Pulmonary artery endothelial cell (primary cell): Measurements from ENCODE around the gene SLC22A1. TPM values are rescaled to one million over a fixed set of nuclear protein-coding genes. Genes with fewer than 3 reads are reported as not detected.
"Not testable (repeated sequence)": the region's sequence is repeated elsewhere in the genome, so short reads cannot be mapped to it uniquely, and the experiment has no call there.

Source experiments
- DNase-seq: peaks from one replicate; pipeline ENCODE4 v3.0.0-alpha.2; 2011; ENCODE audit warnings: low read depth, low spot score
- total RNA-seq: library from RNA; depleted of rRNA; stranded (reverse); fragments of >200 nt; gene quantifications from 2 replicates; pipeline ENCODE4 v1.2.3, GENCODE V29; 2014

The SLC22A1 gene
- total RNA-seq: 0.07 TPM in 1 of 2 replicates, not detected in the other

DNA sequence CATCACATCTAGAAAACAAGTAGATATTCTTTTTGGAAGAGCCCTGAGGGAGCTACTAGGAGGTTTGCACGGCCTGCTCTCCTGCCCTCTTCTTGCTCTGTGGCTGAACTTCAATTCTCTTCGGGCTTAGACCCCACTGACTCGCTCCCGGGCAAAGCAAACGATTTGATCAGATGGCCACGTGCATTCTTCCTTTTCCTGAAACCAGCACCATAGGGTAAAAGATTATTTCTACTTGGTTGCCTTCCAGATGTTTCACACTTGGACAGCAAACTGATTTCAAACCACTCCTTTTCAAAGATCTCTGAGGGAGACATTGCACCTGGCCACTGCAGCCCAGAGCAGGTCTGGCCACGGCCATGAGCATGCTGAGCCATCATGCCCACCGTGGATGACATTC, at the start of gene SLC22A1:
Gene SLC22A1 (plus strand): TSS at position 258 of the 400 bp plus-strand sequence. CDS start 121 bp downstream, at position 379.
- DNase-seq: no peak

DNA sequence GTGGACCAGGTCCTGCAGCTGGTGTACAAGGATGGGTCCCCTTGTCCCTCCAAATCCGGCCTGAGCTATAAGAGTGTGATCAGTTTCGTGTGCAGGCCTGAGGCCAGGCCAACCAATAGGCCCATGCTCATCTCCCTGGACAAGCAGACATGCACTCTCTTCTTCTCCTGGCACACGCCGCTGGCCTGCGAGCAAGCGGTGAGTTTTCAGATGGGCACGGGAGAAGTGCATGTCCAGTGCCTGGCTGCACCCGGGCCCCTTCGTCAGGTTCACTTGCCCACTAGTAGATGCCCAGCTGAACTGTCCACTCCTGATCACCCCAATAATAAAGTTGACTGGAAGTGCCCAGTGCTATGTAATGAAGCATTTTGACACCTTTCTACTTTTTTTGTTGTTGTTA, 48.3 kb upstream of the SLC22A1 start:
- DNase-seq: no peak

DNA sequence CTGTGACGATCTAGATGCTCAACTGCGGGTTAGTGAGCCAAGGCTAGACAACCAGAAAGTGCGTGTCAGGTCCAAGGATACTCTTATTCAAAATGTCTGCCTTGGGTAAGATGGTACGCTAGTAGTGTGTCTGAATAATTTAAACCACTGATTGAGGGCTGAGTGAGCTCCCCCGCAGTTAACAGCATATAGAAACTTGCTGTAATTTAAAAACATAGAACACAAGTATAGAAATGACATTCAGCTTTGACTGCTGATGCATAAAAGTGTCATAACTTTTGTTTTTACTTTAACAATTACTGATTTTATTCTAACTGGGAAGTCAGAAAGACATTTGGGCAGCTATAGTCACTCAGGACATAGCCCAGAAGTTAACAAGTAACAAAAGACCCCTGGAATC, 45.6 kb upstream of the SLC22A1 start:
- DNase-seq: no peak

DNA sequence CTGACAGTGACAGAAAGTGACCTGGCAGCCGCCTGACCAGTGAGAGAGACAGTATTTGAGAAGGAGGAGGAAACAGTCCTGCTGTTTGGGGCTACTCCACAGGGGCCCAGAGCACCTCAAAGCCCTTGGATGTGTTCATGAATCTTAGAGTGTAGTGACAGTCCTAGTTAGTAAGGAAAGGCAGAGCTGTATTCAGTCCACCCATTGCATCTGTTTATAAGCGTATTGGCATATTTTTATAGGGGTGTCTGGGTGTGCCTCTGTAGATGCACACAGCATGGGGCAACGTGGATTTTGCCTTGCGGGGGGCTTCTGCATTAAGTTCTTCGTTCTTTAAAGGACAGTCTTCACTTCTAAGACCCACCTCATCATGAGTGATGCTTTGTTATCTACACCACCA, 44.6 kb upstream of the SLC22A1 start:
- DNase-seq: no peak

DNA sequence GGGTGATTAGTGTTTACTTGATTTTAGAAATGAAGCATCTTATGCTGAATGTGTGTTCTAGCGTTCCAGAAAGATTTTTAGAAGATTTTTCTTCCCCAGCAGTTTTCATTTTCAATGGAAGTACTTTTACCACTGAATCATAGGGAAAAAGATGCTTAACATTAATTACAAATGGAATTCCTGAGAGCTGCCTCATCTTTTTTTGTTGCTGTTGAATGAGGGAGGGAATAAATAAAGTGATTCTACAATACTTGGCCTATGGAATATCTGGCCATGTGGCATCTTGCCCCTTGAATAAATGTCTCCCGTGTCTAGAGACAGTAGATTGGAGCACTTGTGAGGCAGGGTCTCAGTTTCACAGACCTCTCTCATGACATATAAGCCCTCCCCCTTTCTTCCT, 44.1 kb upstream of the SLC22A1 start:
- no peak for DNase-seq

DNA sequence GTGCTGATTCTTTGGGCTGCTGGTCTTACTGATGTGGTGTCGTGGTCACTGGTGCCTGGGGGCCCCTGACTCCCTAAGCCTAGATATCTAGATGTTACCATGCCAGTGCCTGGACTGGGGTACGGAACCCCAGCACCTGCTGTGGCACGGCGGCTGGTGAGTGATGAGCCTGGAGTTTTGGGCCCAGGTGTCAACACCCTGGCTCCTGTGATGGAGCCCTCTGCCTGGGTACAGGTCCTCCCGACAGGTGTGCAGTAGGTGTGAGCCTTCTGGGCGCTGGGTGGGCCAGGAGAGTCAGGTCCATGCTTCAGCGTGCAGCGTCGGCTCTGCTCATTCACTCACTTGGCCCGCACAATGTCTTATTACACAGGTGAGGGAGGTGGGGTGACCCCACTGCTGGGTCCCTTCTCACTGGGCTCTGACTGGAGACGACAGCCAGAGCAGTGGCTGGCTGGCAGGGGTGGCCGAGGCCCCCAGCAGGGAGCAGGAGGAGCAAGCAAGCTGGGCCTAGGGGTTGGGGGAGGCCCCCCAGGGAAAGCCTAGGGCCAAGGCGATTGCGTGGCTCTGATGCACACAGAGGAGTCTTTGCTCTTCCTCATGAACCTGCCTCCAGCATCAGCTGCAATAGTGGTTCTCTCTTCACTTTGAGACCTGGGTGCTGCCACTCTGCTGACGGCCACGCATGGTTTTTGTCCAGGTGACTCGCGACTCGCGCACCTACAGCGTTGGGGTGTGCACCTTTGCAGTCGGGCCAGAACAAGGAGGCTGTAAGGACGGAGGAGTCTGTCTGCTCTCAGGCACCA, 42.5 kb upstream of the SLC22A1 start:
- no peak for DNase-seq

DNA sequence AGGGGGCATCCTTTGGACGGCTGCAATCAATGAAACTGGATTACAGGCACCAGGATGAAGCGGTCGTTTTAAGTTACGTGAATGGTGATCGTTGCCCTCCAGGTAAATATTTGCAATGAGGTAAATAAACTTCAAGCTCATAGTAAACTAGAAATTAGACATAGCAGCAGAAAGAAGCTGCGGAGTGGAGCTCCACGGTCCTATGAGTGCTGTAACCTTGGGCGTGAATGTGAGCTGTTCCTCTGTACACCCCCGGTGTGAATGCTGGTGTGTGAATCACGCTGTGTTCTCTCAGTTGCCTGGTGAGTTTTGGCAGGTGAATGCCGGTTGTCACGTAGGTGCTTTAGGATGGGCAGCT, 42.0 kb upstream of the SLC22A1 start:
- DNase-seq: no peak

DNA sequence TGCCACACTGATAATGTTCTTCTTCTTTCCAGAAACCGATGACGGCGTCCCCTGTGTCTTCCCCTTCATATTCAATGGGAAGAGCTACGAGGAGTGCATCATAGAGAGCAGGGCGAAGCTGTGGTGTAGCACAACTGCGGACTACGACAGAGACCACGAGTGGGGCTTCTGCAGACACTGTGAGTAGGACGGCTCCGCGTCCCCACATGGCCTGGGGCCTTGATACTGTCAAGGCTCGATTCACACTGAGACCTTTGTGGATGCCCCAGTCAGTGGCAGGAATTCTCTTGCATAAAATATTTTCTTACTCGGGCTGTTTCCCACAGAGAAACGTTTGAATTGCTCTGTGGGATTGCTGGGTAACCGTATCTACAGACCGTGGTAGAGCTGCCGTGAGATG, 41.5 kb upstream of the SLC22A1 start:
- DNase-seq: no peak

DNA sequence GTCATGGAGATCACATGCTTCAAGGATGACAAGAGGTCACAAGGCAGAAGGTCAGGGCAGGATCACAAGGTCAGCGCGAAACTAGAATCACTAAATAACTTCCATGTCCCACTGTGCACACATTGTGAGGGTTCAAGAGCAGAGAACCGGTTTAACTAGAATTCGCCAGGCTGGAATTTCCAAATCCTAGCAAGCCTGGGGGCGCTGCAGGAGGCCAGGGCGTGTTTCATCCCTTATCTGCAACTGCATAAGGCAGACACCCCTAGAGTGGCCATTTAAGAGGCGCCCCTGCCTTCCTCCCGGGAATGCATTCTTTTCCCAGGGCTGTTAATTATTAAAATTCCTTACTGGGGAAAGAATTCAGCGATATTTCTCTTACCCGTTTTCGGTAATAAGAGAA, 40.2 kb upstream of the SLC22A1 start:
- DNase-seq: no peak

DNA sequence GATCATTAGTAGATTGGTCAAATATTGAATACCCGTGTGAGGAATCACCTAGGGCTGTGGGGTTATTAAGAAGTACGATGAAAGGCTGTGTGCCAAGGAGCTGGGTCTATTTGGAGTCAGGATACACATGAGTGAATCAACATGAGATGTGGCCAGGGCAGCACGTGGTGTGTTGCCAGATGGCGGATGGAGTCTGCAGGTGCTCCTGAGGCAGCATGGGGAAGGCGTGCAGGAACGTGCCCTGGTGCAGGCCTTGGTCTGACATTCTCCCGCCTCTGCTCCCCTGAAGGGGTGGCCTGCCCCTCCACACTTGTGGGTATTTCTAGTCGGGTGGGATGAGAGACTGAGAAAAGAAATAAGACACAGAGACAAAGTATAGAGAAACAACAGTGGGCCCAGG, 39.0 kb upstream of the SLC22A1 start:
- DNase-seq: no peak

DNA sequence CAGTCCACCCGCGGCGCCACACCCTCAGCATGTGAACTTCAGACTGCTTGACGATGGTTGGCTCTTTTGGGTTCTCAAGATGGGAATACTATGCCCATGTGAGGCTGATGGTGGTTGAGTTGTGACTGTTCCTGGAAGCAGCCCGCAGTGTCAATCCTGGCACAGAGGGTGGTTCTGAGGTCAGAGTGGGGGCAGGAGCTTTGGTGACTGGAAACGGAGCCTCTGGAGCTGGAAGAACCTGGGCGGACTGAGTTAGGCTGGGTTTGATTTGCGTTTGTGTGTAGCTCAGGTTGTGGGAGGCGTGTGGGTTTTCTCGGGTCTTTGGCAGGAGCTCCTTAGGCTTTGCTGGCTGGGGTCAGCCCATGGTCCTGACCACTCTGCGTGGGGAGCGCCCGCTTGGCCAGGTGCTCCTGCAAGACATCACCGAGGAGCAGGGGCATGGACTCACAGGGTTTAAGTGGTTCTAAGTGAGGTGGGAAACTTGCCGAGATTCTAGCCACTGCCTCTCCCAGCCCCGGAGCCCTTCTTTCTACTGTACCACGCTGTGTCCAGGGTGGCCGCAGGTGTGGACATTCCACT, 37.3 kb upstream of the SLC22A1 start:
- no peak for DNase-seq

DNA sequence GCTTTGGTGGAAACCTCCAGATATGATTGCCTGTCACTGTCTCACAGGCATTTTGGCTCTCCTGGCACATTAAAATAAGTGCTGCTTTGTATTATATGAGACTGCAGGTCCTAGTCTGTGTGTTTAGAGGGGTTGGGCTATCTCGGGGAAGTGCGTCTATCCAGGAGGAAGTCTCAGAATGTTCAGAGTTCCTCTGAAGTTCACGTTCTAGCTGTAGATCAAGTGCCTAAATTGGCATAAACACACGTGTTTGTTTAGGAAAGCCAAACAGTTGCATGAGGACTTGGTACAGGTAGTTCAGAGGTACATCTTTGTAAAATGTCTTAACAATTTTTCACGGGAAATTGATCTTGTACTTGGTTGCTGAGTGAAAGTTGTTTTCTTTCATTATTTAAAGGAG, 36.4 kb upstream of the SLC22A1 start:
- DNase-seq: no peak

DNA sequence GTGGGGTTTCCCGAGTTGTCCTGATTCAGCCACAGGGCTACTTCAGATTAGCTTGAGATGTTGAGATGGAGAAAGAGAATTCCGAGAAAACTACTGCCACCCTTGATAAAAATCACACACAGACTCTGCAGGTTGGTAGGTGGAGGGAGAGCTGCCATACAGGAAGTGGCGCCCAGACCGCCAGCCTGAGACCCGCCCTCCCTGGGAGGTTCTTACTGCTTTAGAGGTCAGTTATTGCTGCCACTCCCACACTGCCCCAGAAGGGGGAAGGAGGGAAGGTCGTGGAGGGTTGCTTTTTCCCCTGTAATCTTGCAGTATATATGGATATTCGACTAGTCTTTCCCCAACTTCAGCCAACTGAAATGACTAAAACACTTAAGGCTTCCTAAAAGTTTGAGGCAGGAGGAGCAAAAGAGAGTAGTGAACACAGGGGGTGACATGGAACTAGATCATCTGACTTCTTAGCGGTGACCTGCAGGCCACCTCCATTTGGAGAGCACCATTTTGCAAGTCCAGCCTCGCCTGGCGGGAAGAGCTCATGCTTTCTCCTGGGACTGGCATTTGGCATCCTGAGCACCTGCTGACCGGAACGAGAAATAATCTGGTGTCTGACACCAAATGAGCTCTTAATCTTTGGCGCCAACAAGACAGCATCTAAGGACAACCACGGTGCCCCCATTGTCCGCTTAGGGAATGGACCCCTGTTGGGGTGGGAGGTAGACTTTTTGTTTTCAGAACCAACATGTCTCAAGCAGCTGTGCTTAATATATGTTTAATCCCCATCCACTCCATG, 35.7 kb upstream of the SLC22A1 start:
- DNase-seq: no peak

DNA sequence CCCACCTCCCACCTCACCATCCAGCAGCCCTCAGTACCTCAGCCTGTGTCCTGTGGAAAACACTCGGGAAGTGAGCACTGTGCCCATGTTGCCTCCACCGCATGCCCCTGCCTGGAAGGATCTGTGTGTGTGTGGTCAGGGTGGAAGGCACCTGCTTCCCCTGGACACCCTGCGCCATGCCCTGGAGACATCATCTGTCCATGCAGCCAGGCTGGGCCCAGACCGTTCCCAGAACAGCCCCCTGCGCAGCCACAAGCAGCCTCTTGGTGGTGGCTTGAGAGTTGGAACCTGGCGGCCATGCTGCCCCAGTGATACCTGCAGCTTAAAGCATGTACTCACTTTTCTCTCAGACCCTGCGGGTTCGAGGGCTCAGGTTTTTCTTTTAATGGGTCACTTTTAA, 34.9 kb upstream of the SLC22A1 start:
- no peak for DNase-seq

DNA sequence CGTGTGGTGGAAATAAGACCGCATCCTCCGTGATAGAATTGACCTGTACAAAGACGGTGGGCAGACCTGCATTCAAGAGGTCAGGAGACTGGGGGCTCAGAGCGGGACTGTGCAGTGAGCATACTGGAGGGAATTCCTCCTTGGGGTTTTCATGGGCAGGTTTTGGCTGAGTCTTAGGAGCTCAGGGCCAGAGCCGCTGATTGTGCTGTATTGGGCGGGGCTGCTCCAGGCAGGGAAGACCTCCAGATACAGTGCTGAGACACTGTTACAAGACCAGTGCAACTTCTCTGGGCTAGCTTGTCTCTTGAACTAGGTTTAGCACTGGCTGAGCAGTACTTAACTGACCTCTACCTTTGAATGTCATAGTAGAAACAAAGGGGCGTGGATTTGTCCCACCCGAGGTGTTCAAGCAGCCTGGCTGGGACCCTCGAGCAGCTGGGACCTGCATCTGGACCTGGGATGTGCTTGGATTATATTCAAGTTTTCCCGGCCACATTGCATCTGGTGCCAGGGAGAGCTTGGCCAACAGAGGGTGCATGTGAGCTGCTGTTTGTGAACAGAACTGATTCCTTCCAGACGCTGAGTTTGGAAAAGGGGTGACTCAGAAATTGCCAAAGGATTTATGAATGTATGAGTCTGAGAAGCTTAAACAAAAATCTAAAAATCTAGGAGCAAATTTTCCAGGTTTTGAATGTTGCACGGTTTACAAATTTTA, 33.4 kb upstream of the SLC22A1 start:
- peak; percentile 10 for DNase-seq

DNA sequence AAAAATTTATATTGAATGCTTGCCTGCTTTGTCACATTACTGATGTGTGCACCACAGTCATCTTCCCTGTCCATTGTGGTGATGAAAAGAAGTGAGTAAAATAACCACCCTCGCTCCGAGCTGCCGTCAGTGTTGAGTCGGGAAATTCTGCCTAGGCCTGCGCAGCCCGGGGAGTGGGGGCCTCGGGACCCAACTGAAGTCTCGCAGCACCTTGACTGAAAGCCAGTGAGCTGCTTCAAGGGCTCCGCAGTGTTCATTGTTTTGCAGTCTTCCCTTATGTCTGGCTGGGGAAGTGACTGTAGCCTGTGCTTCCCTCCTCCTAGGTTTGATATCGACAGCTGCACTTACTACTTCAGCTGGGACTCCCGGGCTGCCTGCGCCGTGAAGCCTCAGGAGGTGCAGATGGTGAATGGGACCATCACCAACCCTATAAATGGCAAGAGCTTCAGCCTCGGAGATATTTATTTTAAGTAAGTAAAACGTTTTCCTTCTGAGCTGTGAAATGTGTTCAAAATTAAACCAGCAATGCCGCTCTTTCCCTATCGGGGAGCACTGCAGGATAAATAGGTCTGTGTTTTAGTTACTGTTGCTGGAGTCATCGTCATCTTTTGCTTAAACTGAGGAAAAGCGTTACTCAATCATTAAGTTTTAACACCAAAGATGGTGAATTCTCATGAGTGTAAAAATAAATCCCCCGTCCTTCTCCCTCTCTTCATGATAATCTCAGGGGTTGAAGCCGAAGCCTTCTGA, 32.7 kb upstream of the SLC22A1 start:
- no peak for DNase-seq

DNA sequence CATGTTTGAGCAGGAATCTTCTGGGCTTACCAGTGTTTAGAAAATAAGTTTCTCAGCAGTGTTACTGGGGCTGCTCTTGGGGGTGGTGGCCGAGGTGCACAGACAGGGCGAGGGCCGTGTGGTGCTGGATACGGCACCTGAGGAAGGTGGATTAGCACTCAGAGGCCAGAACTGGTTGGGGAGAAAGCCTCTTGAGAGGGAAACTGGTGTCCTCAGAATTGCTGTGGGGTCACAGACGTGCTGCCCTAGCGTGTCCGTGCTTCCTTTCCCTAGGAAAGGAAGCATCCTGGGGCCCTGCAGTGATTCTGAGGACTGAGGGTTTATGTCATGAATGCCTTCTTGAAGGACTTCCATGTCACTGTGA, 32.1 kb upstream of the SLC22A1 start:
- no peak for DNase-seq

DNA sequence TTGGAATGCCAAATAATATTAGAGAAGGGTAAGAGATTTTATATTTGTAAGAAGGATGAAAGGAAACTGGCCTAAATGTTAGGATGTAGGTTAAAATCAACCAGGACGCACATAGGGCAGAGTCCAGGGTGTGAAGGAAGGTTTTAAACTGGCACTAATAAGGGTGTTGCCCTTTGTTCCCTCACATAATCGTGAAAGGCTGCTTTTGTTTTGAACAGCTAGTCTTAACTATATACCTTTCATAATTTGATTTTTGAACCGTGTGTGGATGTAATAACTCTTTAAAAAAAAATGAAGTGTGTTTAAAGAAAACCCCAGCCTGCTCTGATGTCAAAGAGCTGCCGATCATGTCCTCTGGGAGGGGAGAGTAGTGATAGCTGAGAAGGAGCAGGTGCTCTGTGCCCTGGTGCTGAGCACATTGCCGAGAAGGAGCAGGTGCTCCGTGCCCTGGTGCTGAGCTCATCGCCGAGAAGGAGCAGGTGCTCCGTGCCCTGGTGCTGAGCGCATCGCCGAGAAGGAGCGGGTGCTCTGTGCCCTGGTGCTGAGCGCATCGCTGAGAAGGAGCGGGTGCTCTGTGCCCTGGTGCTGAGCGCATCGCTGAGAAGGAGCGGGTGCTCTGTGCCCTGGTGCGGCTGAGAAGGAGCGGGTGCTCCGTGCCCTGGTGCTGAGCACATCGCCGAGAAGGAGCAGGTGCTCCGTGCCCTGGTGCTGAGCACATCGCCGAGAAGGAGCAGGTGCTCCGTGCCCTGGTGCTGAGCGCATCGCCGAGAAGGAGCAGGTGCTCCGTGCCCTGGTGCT, 31.0 kb upstream of the SLC22A1 start:
- DNase-seq: not testable (repeated sequence)

DNA sequence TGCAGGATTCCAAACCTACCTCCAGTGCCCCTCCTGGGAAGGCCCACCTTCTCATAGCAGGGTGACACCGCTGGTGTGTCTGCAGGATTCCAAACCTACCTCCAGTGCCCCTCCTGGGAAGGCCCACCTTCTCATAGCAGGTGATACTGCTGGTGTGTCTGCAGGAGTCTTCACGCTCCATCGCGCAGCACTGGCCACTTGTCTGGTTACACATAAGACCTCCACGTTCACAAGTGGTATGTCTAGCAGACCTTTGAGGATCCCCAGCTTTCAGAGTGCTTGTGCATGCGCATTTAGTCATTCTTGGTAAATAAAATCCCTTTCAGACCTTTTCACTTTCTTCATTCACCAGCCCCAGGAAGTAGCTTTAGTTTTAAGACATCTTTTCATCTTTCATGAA, 29.4 kb upstream of the SLC22A1 start:
- not testable (repeated sequence) for DNase-seq

DNA sequence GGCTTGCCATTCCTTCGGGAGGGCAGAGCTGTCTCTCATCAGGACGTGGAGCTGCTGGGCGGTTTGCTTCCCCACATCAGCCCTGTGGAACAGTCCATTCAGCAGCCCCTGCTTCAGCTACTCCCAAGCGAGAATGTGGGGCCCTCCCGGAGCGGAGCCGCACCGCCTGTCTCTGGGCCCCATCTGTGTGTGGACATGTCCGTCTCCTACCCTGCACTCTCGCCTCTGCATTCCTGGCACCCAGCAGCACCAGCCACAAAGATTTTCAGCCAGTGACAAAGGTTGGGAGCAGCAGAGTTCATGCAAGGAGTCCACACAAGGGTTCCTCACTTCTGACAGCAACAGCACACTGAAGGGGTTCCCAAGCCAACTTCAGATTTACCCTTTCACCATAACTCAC, 29.0 kb upstream of the SLC22A1 start:
- DNase-seq: no peak
